AG10803 (cell line): ENCODE data around the gene THOC1.
"Not testable (repeated sequence)": the region's sequence is repeated elsewhere in the genome, so short reads cannot be mapped to it uniquely, and the experiment has no call there.

Source experiments
- DNase-seq: peaks from one replicate; pipeline ENCODE4 v3.0.0; 2010; ENCODE audit warnings: low read depth
- H3K4me3 ChIP-seq: 2 replicates; pipeline ENCODE4 v1.5.1; 2011; ENCODE audit warnings: mild to moderate bottlenecking, low read length, control low read depth
- CTCF ChIP-seq: conservative IDR thresholded peaks from 2 replicates; pipeline ENCODE4 v1.5.1; 2011; ENCODE audit warnings: mild to moderate bottlenecking, low read length, control low read depth, inconsistent platforms

THOC1 gene

GRCh38 chr18:294566-294965 lies 26.7 kb upstream of the THOC1 start:
- TF ChIP-seq CTCF: no peak
- no peak overlapping the region for H3K4me3 ChIP-seq
- no peak for DNase-seq

- DNase-seq: peak; percentile 53
- peak; percentile 17; the same call in 1 of the 2 replicates for TF ChIP-seq CTCF
These were observed 25.7 kb upstream of the THOC1 start for GRCh38 chr18:293536-293935.

GRCh38 chr18:292271-292670 lies 24.4 kb upstream of the THOC1 start:
- DNase-seq: no peak
- TF ChIP-seq CTCF: peak; percentile 44
- H3K4me3 ChIP-seq: no peak overlapping the region

More at GRCh38 chr18:293536-293935, 25.7 kb upstream of the THOC1 start:
- no peak overlapping the region for H3K4me3 ChIP-seq

- not testable (repeated sequence) for H3K4me3 ChIP-seq, DNase-seq
These were observed 22.1 kb upstream of the THOC1 start for GRCh38 chr18:289970-290369.

GRCh38 chr18:289026-289425 lies 21.2 kb upstream of the THOC1 start:
- TF ChIP-seq CTCF: no peak
- H3K4me3 ChIP-seq: no peak overlapping the region
- DNase-seq: no peak

- H3K4me3 ChIP-seq: no peak overlapping the region
- DNase-seq: peak; percentile 53
- peak; percentile 75 for TF ChIP-seq CTCF
These were observed 18.9 kb upstream of the THOC1 start for GRCh38 chr18:286515-287310.

- TF ChIP-seq CTCF: no peak
- H3K4me3 ChIP-seq: no peak overlapping the region
- DNase-seq: no peak
These were observed 18.0 kb upstream of the THOC1 start for GRCh38 chr18:285817-286216.
